A549 treated with DMSO at 1 μM for 4 hours (cell line): ENCODE data around the gene SFRP4. TPM values are rescaled to one million over a fixed set of nuclear protein-coding genes. Genes with fewer than 3 reads are reported as not detected.

ENCODE experiments used
- total RNA-seq: library from RNA; stranded (reverse); fragments of 200-300 nt; extraction: Qiagen RNA extraction; gene quantifications from 5 replicates; pipeline ENCODE4 v1.2.3, GENCODE V29; 2022; ENCODE audit warnings: low read depth

Gene SFRP4
- total RNA-seq: 3.5 to 4.6 TPM (median 3.9 TPM) in 5 replicates

GRCh38 chr7:37916673-37917660, at the start of gene SFRP4:
Gene SFRP4 (minus strand): TSS chr7:37916817. CDS start chr7:37916537, 280 bp downstream.

GRCh38 chr7:37920305-37920848, 3.8 kb upstream of the SFRP4 start, which contains the start of gene EPDR1:
Gene EPDR1 (plus strand): TSS chr7:37920640. CDS start chr7:37920940, 300 bp downstream.

Other genes with a start within 250 kb of the SFRP4 start
- not detected in 5 replicates for gene GPR141, start 233.1 kb downstream of the SFRP4 start, total RNA-seq
- not detected in 5 replicates for gene NME8, start 68.2 kb downstream of the SFRP4 start, total RNA-seq
- 68.8 to 82.7 TPM (median 79.8 TPM) in 5 replicates for gene EPDR1, start 3.8 kb upstream of the SFRP4 start, total RNA-seq